Activated CD8-positive, alpha-beta memory T cell treated with anti-CD3 and anti-CD28 coated beads for 36 hours (primary cell): ENCODE data around the gene PAIP2. TPM values are rescaled to one million over a fixed set of nuclear protein-coding genes. Genes with fewer than 3 reads are reported as not detected.

Source experiments
- CTCF ChIA-PET: fragments of 350-600 bp; sonication (Branson Sonifier 250); formaldehyde crosslinking; loops from one replicate; lab custom pipeline; 2021; ENCODE audit warnings: antibody characterized with exemption; lab: Charles Lee
- POLR2A ChIA-PET: fragments of 350-600 bp; sonication (Branson Sonifier 250); formaldehyde crosslinking; loops from one replicate; lab custom pipeline; 2021; ENCODE audit warnings: antibody characterized with exemption; lab: Charles Lee
- total RNA-seq, 2 experiments: library from RNA; stranded (reverse); gene quantifications; one replicate each; pipeline ENCODE4 v1.2.3, GENCODE V29; 2021

Gene PAIP2
- total RNA-seq, 2 experiments from 2014 or later, result 83.6 to 84.1 TPM

DNA sequence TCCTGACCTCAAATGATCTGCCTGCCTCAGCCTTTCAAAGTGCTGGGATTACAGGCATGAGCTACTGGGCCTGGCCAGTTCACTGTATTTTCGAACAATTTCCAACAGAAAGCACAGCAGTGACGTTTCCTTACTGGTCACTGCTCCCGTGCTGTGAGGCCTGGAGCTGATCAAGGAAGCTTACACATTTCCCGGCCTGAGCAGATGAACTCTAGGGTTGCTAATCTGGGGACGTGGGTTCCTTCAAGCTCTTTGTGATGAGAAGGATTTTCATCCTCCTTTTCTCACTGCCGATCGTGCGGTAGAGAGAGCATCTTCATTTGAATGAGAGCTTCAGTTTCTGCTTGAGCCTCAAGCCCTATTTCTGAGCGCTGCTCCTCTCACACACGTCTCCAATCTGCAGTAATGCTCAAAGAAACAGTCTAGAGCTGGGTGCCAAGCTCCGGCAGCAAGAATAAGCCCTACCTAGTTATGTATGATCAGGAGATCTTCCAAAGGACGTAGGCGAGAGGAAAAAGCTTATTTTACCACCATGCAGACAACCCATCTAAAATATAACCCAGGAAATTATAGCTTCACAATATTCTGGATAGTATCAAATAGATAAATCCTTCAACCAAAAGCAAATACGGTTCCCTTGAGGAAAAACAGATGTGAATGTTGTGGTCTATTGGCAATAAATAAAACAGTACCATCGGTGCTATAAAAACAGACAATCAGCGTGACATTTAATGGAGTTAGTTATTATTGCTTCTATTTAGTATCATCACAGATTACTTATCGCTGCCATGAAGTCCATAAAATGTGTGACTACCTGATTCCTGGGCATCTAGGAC lies 69.6 kb downstream of the PAIP2 start:
- ChIA-PET POLR2A (no interaction called here), CTCF (interaction anchor here (1.1 to 1.5 kb wide), 3 partner anchors 10 to 12 kb away, joined by 3 to 5 read pairs (median 4); no protein-coding TSS in a partner anchor)

DNA sequence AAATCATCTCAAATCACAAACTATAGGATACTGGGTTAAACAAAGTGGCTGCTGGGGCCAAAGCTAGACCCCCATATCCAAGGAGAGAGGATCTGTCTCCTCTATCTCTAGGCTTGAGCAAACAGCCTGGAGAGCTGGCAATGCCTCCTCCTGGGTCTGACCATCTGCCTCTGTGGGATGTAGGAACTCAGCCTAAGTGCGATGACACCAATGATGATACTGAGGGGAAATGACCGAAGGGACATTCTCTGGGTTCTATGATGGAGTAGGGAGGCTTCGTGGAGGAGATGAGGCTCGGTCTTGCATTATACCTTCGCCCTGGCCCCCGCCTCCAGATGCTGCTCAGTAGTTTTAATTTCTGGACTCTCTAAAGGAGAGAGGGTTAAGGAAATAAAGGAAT lies 71.5 kb downstream of the PAIP2 start:
- ChIA-PET POLR2A (no interaction called here), CTCF (interaction anchor here (0.7 to 1.5 kb wide), 2 partner anchors 47 to 213 kb away, joined by 3 to 5 read pairs; no protein-coding TSS in a partner anchor)

- CTCF ChIA-PET, result interaction anchor here (0.6 to 3.5 kb wide), 10 partner anchors 10 to 212 kb away, joined by 3 to 18 read pairs (median 3); partner anchors contain the start of genes MATR3, PROB1 and SPATA24
- POLR2A ChIA-PET, result interaction anchor here (0.6 to 1.2 kb wide), 2 partner anchors 11 to 72 kb away, joined by 3 to 6 read pairs; no protein-coding TSS in a partner anchor
These were observed 72.3 kb downstream of the PAIP2 start for GRCh38 chr5:139413963-139414362.

GRCh38 chr5:139414581-139415130 lies 73.0 kb downstream of the PAIP2 start:
- ChIA-PET POLR2A (interaction anchor here (0.6 to 1.2 kb wide), 4 partner anchors 10 to 148 kb away, joined by 3 to 6 read pairs (median 3); no protein-coding TSS in a partner anchor), CTCF (interaction anchor here (1.1 to 3.5 kb wide), 8 partner anchors 10 to 121 kb away, joined by 3 to 18 read pairs (median 4); partner anchors contain the start of genes MATR3 and PROB1)

- CTCF ChIA-PET, result interaction anchor here (1.1 to 3.5 kb wide), 6 partner anchors 9 to 122 kb away, joined by 3 to 18 read pairs (median 5); partner anchors contain the start of gene MATR3
- POLR2A ChIA-PET, result interaction anchor here (0.9 to 1.4 kb wide), 6 partner anchors 24 to 148 kb away, joined by 3 to 6 read pairs (median 3); partner anchors contain the start of genes DNAJC18 and UBE2D2
These were observed 73.7 kb downstream of the PAIP2 start for GRCh38 chr5:139415221-139415861.

- ChIA-PET CTCF (interaction anchor here (1.5 to 3.5 kb wide), 2 partner anchors 10 to 97 kb away, joined by 5 to 18 read pairs; no protein-coding TSS in a partner anchor), POLR2A (interaction anchor here (1.0 to 1.4 kb wide), 5 partner anchors 23 to 145 kb away, joined by 3 to 6 read pairs (median 3); partner anchors contain the start of genes DNAJC18 and UBE2D2)
These were observed 74.2 kb downstream of the PAIP2 start for GRCh38 chr5:139415869-139416268.

GRCh38 chr5:139416651-139417050 lies 75.0 kb downstream of the PAIP2 start:
- ChIA-PET POLR2A (interaction anchor here (0.7 to 1.4 kb wide), 3 partner anchors 43 to 144 kb away, joined by 3 to 6 read pairs (median 4); partner anchors contain the start of gene UBE2D2), CTCF (interaction anchor here (0.9 to 3.5 kb wide), 3 partner anchors 11 to 97 kb away, joined by 3 to 18 read pairs (median 5); partner anchors contain the start of gene STING1)

GRCh38 chr5:139417214-139417613 lies 75.6 kb downstream of the PAIP2 start:
- CTCF ChIA-PET, result interaction anchor here (0.7 to 9.5 kb wide), 3 partner anchors 65 to 314 kb away, joined by 3 to 163 read pairs (median 3); partner anchors contain the start of gene STING1
- POLR2A ChIA-PET, result interaction anchor here (0.7 kb wide), 1 partner anchor 43 kb away, joined by 4 read pairs; no protein-coding TSS in a partner anchor

- POLR2A ChIA-PET, result interaction anchor here (1.4 kb wide), 1 partner anchor 15 kb away, joined by 3 read pairs; the partner anchor contains the start of gene SPATA24
These were observed 77.1 kb downstream of the PAIP2 start for GRCh38 chr5:139418793-139419192.

More at GRCh38 chr5:139418793-139419192, 77.1 kb downstream of the PAIP2 start:
- CTCF ChIA-PET, result interaction anchor here (0.8 to 9.5 kb wide), 3 partner anchors 19 to 96 kb away, joined by 3 to 163 read pairs (median 3); no protein-coding TSS in a partner anchor

Other genes with a start within 250 kb of the PAIP2 start
- 10 to 100 TPM; 26.3 to 27.2 TPM for gene SIL1, start 143.5 kb upstream of the PAIP2 start, total RNA-seq
- gene MATR3, start 48.1 kb upstream of the PAIP2 start, total RNA-seq, result 100 to 1,000 TPM; 170 to 210 TPM
- under 1 TPM; 0.40 to 0.65 TPM for gene SLC23A1, start 41.4 kb downstream of the PAIP2 start, total RNA-seq
- gene MZB1, start 48.1 kb downstream of the PAIP2 start, total RNA-seq, result 10 to 100 TPM; 16.0 to 20.2 TPM
- gene PROB1, start 53.2 kb downstream of the PAIP2 start, total RNA-seq, result 1 to 10 TPM; 8.2 to 8.9 TPM
- 1 to 10 TPM; 2.4 to 2.9 TPM for gene SPATA24, start 62.2 kb downstream of the PAIP2 start, total RNA-seq
- gene DNAJC18, start 97.7 kb downstream of the PAIP2 start, total RNA-seq, result 10 to 100 TPM; 26.3 to 26.7 TPM
- 1 to 10 TPM in 1 of 2 experiments, under 1 TPM in 1; 0.55 to 1.2 TPM for gene ECSCR, start 120.9 kb downstream of the PAIP2 start, total RNA-seq
- under 1 TPM; 0.08 to 0.10 TPM for gene SMIM33, start 129.2 kb downstream of the PAIP2 start, total RNA-seq
- gene STING1, start 140.9 kb downstream of the PAIP2 start, total RNA-seq, result 100 to 1,000 TPM; 107 to 114 TPM
- 100 to 1,000 TPM; 264 to 283 TPM for gene UBE2D2, start 219.5 kb downstream of the PAIP2 start, total RNA-seq